IMR-90 (cell line): ENCODE measurements around the gene XIST. TPM values are rescaled to one million over a fixed set of nuclear protein-coding genes. Genes with fewer than 3 reads are reported as not detected.
"Not testable (repeated sequence)": the region's sequence is repeated elsewhere in the genome, so short reads cannot be mapped to it uniquely, and the experiment has no call there.

Experiments
- ATAC-seq: fragments of 200-7000 bp; cut with Tn5 transposase; 2 replicates; pipeline ENCODE4 v1.9.1; 2020; ENCODE audit warnings: low read depth, mild to moderate bottlenecking, moderate library complexity
- BruUV-seq: library from RNA; stranded (reverse); fragments of 400-500 nt; replicated peaks from 2 replicates; lab custom pipeline; 2021; lab: Mats Ljungman, UMichigan
- CTCF ChIA-PET: fragments of 300-600 bp; formaldehyde crosslinking; extraction: SDS; loops from one replicate; lab custom pipeline; 2021; ENCODE audit warnings: antibody characterized with exemption; lab: Yijun Ruan, JAX
- POLR2A ChIA-PET: fragments of 300-600 bp; sonication (Branson Sonifier 250); formaldehyde crosslinking; loops from one replicate; lab custom pipeline; 2022; ENCODE audit warnings: antibody characterized with exemption; ENCODE audit not compliant: unreplicated experiment; lab: Charles Lee
- DNase-seq: peaks from one replicate; pipeline ENCODE4 v3.0.0; 2013
- H2AFZ ChIP-seq: replicated peaks from 2 replicates; pipeline ENCODE3; 2013; ENCODE audit warnings: low read length, mild to moderate bottlenecking; ENCODE audit not compliant: poor library complexity
- H2AK5ac ChIP-seq: 2 replicates; pipeline ENCODE4 v1.6.1; 2013; ENCODE audit warnings: low read depth, low read length, inconsistent platforms
- H2AK9ac ChIP-seq: replicated peaks from 2 replicates; pipeline ENCODE3; 2013; ENCODE audit warnings: mild to moderate bottlenecking, low read depth, low read length, moderate library complexity; ENCODE audit not compliant: poor library complexity
- H2BK120ac ChIP-seq: 2 replicates; pipeline ENCODE4 v1.6.1; 2013; ENCODE audit warnings: low read depth, low read length, inconsistent platforms
- H2BK15ac ChIP-seq: 3 replicates; pipeline ENCODE4 v1.6.1; 2013; ENCODE audit warnings: low read depth, low read length, inconsistent platforms
- H2BK20ac ChIP-seq: 2 replicates; pipeline ENCODE4 v1.6.1; 2013; ENCODE audit warnings: low read depth, mild to moderate bottlenecking, inconsistent platforms, low read length, moderate library complexity
- H2BK5ac ChIP-seq: 2 replicates; pipeline ENCODE4 v1.6.1; 2013; ENCODE audit warnings: mild to moderate bottlenecking, low read depth, low read length, inconsistent platforms; ENCODE audit not compliant: poor library complexity, severe bottlenecking
- H3K14ac ChIP-seq: replicated peaks from 2 replicates; pipeline ENCODE4 v1.6.1; 2013; ENCODE audit warnings: low read depth, low read length, inconsistent platforms
- H3K18ac ChIP-seq: 2 replicates; pipeline ENCODE4 v1.6.1; 2013; ENCODE audit warnings: low read depth, low read length, control low read depth
- H3K23ac ChIP-seq: 2 replicates; pipeline ENCODE4 v1.6.1; 2013; ENCODE audit warnings: low read depth, low read length, inconsistent platforms
- H3K27ac ChIP-seq: 2 replicates; pipeline ENCODE4 v1.5.1; 2013; ENCODE audit warnings: mild to moderate bottlenecking, control low read depth, low read length; ENCODE audit not compliant: insufficient read depth
- H3K27me3 ChIP-seq: 2 replicates; pipeline ENCODE4 v1.6.1; 2013; ENCODE audit warnings: low read length; ENCODE audit not compliant: control insufficient read depth, insufficient read depth
- H3K36me3 ChIP-seq: 2 replicates; pipeline ENCODE4 v1.6.1; 2013; ENCODE audit warnings: low read length, mixed read lengths; ENCODE audit not compliant: control insufficient read depth, insufficient read depth
- H3K4ac ChIP-seq: 2 replicates; pipeline ENCODE4 v1.6.1; 2013; ENCODE audit warnings: low read depth, low read length, inconsistent platforms
- H3K4me1 ChIP-seq: 2 replicates; pipeline ENCODE4 v1.6.1; 2013; ENCODE audit warnings: low read length, mixed read lengths; ENCODE audit not compliant: control insufficient read depth, insufficient read depth
- H3K4me2 ChIP-seq: 2 replicates; pipeline ENCODE4 v1.6.1; 2013; ENCODE audit warnings: low read depth, mild to moderate bottlenecking, control low read depth, low read length, moderate library complexity
- H3K4me3 ChIP-seq: 2 replicates; pipeline ENCODE4 v1.5.1; 2013; ENCODE audit warnings: low read depth, mild to moderate bottlenecking, control low read depth, low read length, moderate library complexity; ENCODE audit not compliant: insufficient read depth
- H3K56ac ChIP-seq: 2 replicates; pipeline ENCODE4 v1.6.1; 2013; ENCODE audit warnings: low read length, inconsistent platforms; ENCODE audit not compliant: insufficient read depth; ENCODE audit errors: extremely low read depth
- H3K79me1 ChIP-seq, 2 experiments: 2 replicates each; pipeline ENCODE4 v1.6.1; 2013; ENCODE audit warnings: low read length in 2 of 2, inconsistent platforms in 1 of 2, low read depth in 1 of 2
- H3K9ac ChIP-seq: 2 replicates; pipeline ENCODE4 v1.6.1; 2013; ENCODE audit warnings: low read depth, low read length, control low read depth
- H3K9me1 ChIP-seq: 2 replicates; pipeline ENCODE4 v1.6.1; 2013; ENCODE audit warnings: low read length, inconsistent platforms; ENCODE audit not compliant: insufficient read depth
- H3K9me3 ChIP-seq: 2 replicates; pipeline ENCODE4 v1.6.1; 2013; ENCODE audit warnings: low read length; ENCODE audit not compliant: control insufficient read depth, insufficient read depth
- H4K20me1 ChIP-seq: 2 replicates; pipeline ENCODE4 v1.6.1; 2013; ENCODE audit warnings: low read length, inconsistent platforms; ENCODE audit not compliant: insufficient read depth
- H4K5ac ChIP-seq: 2 replicates; pipeline ENCODE4 v1.6.1; 2013; ENCODE audit warnings: mild to moderate bottlenecking, low read depth, low read length, control low read depth
- H4K8ac ChIP-seq, 2 experiments: 2 replicates each; pipeline ENCODE4 v1.6.1; 2013; ENCODE audit warnings: low read depth in 2 of 2, low read length in 2 of 2, control low read depth in 1 of 2, inconsistent platforms in 1 of 2
- H4K91ac ChIP-seq: 2 replicates; pipeline ENCODE4 v1.6.1; 2013; ENCODE audit warnings: low read depth, low read length, inconsistent platforms; ENCODE audit not compliant: insufficient read depth
- WGBS, 2 experiments: methylation state at CpG; one replicate each; pipeline versions ENCODE4 v1.1.5 to v1.1.7; 2013; ENCODE audit warnings: missing lambda C conversion rate in 2 of 2; ENCODE audit not compliant: insufficient read length in 1 of 2; ENCODE audit errors: extremely low coverage in 2 of 2; 5-methylcytosine and 5-hydroxymethylcytosine counted together
- dilution Hi-C: fragments of 300-500 bp; cut with HindIII; formaldehyde crosslinking; loops from one replicate; pipeline ENCODE4 v1.14.3; 2018; ENCODE audit warnings: low sequenced_read_pairs; ENCODE audit not compliant: unreplicated experiment
- in situ Hi-C: fragments of 300-500 bp; cut with MboI; formaldehyde crosslinking; loops from 3 replicates; pipeline ENCODE4 v1.14.3; 2019; ENCODE audit warnings: low sequenced_read_pairs, inconsistent platforms, mixed read lengths
- intact Hi-C: fragments of 100-400 bp; cut with micrococcal nuclease; formaldehyde crosslinking; loops from 2 replicates; pipeline ENCODE4 v1.10.0; 2022
- polyA plus RNA-seq, 3 experiments: library from polyadenylated mRNA; depleted of rRNA; stranded (reverse); fragments of >200 nt; gene quantifications; 2 replicates each; pipeline ENCODE4 v1.2.3, GENCODE V29; 2012; ENCODE audit warnings: low replicate concordance in 1 of 3
- total RNA-seq: library from RNA; depleted of rRNA; stranded (reverse); fragments of >200 nt; gene quantifications from 2 replicates; pipeline ENCODE4 v1.2.3, GENCODE V29; 2012

The XIST gene
- total and polyA plus RNA-seq, 2 of the 4 experiments (the other 2 are of a cell fraction), result 48.9 to 159 TPM

DNA sequence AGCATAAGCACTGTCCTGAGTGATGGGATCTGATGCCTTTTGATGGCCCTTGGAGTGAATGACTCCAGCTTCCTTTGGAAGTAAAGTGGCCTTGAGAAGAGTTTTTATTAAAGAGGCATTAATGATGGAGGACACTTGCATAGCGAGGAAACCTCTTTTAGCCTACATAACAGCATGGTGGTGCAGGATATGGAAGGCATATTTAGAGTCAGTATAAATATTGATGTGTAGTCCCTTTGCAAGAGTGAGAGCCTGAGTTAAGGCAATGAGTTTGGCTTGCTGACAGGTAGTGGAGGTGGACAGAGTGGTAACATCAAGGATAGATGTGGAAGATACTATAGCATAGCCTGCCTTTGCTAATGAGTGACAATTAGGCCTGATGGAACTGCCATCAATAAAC lies 48.4 kb downstream of the XIST start:
- H2AK9ac ChIP-seq, H2AK5ac ChIP-seq, H3K4me1 ChIP-seq, H2BK20ac ChIP-seq, H3K4me3 ChIP-seq, ATAC-seq, H2BK120ac ChIP-seq, H3K18ac ChIP-seq, dilution Hi-C loops, H2AFZ ChIP-seq, H4K91ac ChIP-seq, H3K9me1 ChIP-seq, H3K36me3 ChIP-seq, H3K4ac ChIP-seq, H3K79me1 ChIP-seq, H3K9me3 ChIP-seq, BruUV-seq, H3K23ac ChIP-seq, H4K8ac ChIP-seq, DNase-seq, H3K56ac ChIP-seq, H3K9ac ChIP-seq, H3K27me3 ChIP-seq, H3K27ac ChIP-seq, POLR2A ChIA-PET, intact Hi-C loops, H4K20me1 ChIP-seq, CTCF ChIA-PET, in situ Hi-C loops, H3K14ac ChIP-seq, H4K5ac ChIP-seq, H3K4me2 ChIP-seq, H2BK15ac ChIP-seq, H2BK5ac ChIP-seq: not testable (repeated sequence)
- no CpG with 5 or more reads among the region's 1 CpG for WGBS, 2 experiments
